ENCODE results near the gene KIF23.
A peak's percentile ranks its signal among the peaks of the same experiment; 100 is the strongest.
"Not testable (repeated sequence)": the region's sequence is repeated elsewhere in the genome, so short reads cannot be mapped to it uniquely, and the experiment has no call there.

Gene KIF23

GRCh38 chr15:69413822-69414700, at the start of gene KIF23:
Gene KIF23, plus strand, starts transcription at chr15:69414349. Its CDS starts 117 bp downstream, at chr15:69414466.
- peak; percentile 95 for DNase-seq

- DNase-seq = no peak
These were observed 46.9 kb upstream of the KIF23 start for GRCh38 chr15:69367236-69367635.

GRCh38 chr15:69369631-69370030, 44.5 kb upstream of the KIF23 start:
- DNase-seq = no peak

- DNase-seq = no peak
These were observed 40.7 kb upstream of the KIF23 start for GRCh38 chr15:69373406-69373805.

- DNase-seq = no peak
These were observed 38.9 kb upstream of the KIF23 start for GRCh38 chr15:69375151-69375790.

- DNase-seq = no peak
These were observed 36.8 kb upstream of the KIF23 start for GRCh38 chr15:69377216-69377970.

GRCh38 chr15:69380100-69380725, 33.9 kb upstream of the KIF23 start:
- DNase-seq = no peak

- no peak for DNase-seq
These were observed 33.4 kb upstream of the KIF23 start for GRCh38 chr15:69380726-69381105.

- DNase-seq = not testable (repeated sequence)
These were observed 32.0 kb upstream of the KIF23 start for GRCh38 chr15:69382176-69382575.

GRCh38 chr15:69384066-69384465, 30.1 kb upstream of the KIF23 start:
- not testable (repeated sequence) for DNase-seq

GRCh38 chr15:69384626-69385598, 29.2 kb upstream of the KIF23 start:
- DNase-seq = no peak

GRCh38 chr15:69385831-69386230, 28.3 kb upstream of the KIF23 start:
- DNase-seq = no peak

GRCh38 chr15:69386284-69386683, 27.9 kb upstream of the KIF23 start:
- no peak for DNase-seq

GRCh38 chr15:69388260-69388705, 25.9 kb upstream of the KIF23 start:
- no peak for DNase-seq

- DNase-seq = no peak
These were observed 24.7 kb upstream of the KIF23 start for GRCh38 chr15:69389426-69389825.

GRCh38 chr15:69390575-69390974, 23.6 kb upstream of the KIF23 start:
- DNase-seq = no peak

- DNase-seq = no peak
These were observed 22.9 kb upstream of the KIF23 start for GRCh38 chr15:69391046-69391757.

- no peak for DNase-seq
These were observed 21.8 kb upstream of the KIF23 start for GRCh38 chr15:69392352-69392751.

GRCh38 chr15:69393831-69394491, 20.2 kb upstream of the KIF23 start:
- no peak for DNase-seq

GRCh38 chr15:69394556-69395282, 19.4 kb upstream of the KIF23 start:
- DNase-seq = peak; percentile 92
